Body of pancreas (tissue), 4 donors: ENCODE measurements around the gene TNNI2.

Experiments used
- POLR2A ChIP-seq, 3 donors: fragments of 450-650 bp; IDR thresholded peaks; one replicate each; pipeline ENCODE4 v1.6.1; 2016; ENCODE audit warnings: antibody characterized with exemption in 3 of 3, mild to moderate bottlenecking in 2 of 3
- TF ChIP-seq, protein P1 (sequence below), 7 experiments: fragments of 450-650 bp in 4 of 7; fragments of 200-600 bp in 3 of 7; sonication (generic) in 3 of 7; IDR thresholded peaks; one replicate each; pipeline ENCODE4 v1.5.1; 2016 to 2019; ENCODE audit warnings: antibody characterized with exemption in 7 of 7

DNA sequence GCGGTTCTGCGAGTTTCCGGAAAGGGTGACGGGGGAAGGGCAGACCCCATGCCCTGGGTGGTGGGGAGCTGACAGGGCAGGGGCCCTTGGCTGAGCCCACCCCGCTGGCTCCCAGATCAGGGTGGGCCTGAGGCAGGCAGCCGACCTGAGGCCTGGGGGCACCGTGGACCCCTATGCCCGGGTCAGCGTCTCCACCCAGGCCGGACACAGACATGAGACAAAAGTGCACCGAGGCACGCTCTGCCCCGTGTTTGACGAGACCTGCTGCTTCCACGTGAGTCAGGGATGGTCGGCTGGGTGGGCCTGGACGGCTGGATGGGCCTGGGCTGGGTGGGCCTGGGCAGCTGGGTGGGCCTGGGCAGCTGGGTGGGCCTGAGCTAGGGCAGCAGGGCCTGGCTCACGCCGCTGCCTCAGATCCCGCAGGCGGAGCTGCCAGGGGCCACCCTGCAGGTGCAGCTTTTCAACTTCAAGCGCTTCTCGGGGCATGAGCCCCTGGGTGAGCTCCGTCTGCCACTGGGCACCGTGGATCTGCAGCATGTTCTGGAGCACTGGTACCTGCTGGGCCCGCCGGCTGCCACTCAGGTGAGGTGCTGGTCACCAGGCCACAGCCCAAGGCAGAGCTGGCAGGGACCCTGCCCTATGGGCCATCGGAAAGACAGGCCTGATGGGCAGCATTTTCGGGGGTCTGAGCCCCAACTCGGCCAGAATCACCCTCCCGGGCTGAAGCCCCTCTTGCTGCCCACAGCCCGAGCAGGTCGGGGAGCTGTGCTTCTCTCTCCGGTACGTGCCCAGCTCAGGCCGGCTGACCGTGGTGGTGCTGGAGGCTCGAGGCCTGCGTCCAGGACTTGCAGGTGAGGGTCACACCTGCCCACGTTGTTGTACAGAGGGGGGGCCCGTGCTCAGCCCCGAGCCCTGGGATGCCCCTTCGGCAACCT lies 2.5 kb upstream of the TNNI2 start:
- TF ChIP-seq, protein P1, sequence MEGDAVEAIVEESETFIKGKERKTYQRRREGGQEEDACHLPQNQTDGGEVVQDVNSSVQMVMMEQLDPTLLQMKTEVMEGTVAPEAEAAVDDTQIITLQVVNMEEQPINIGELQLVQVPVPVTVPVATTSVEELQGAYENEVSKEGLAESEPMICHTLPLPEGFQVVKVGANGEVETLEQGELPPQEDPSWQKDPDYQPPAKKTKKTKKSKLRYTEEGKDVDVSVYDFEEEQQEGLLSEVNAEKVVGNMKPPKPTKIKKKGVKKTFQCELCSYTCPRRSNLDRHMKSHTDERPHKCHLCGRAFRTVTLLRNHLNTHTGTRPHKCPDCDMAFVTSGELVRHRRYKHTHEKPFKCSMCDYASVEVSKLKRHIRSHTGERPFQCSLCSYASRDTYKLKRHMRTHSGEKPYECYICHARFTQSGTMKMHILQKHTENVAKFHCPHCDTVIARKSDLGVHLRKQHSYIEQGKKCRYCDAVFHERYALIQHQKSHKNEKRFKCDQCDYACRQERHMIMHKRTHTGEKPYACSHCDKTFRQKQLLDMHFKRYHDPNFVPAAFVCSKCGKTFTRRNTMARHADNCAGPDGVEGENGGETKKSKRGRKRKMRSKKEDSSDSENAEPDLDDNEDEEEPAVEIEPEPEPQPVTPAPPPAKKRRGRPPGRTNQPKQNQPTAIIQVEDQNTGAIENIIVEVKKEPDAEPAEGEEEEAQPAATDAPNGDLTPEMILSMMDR (IDR thresholded peaks at IDR 0.05) = no peak
- no peak for TF ChIP-seq POLR2A (IDR thresholded peaks at IDR 0.05)
